NCI-H1436 treated with DMSO at 0.1 percent for 48 hours (cell line): ENCODE results near the gene TNRC18.
"Not testable (repeated sequence)": the region's sequence is repeated elsewhere in the genome, so short reads cannot be mapped to it uniquely, and the experiment has no call there.

Experiments
- DNase-seq: peaks from one replicate; lab custom pipeline; 2025; lab: John Stamatoyannopoulos, UW

The TNRC18 gene

GRCh38 chr7:5349437-5350173, 74.0 kb downstream of the TNRC18 start:
- DNase-seq, result no peak

GRCh38 chr7:5349005-5349380, 74.6 kb downstream of the TNRC18 start:
- DNase-seq, result no peak

- DNase-seq, result no peak
Measured at GRCh38 chr7:5348134-5349004, 75.3 kb downstream of the TNRC18 start.

GRCh38 chr7:5345671-5346070, 78.0 kb downstream of the TNRC18 start:
- DNase-seq, result no peak

- no peak for DNase-seq
Measured at GRCh38 chr7:5345171-5345570, 78.5 kb downstream of the TNRC18 start.

GRCh38 chr7:5344342-5344741, 79.3 kb downstream of the TNRC18 start:
- no peak for DNase-seq

- DNase-seq, result no peak
Measured at GRCh38 chr7:5343884-5344283, 79.8 kb downstream of the TNRC18 start.

- no peak for DNase-seq
Measured at GRCh38 chr7:5342631-5343030, 81.0 kb downstream of the TNRC18 start.

GRCh38 chr7:5339955-5340354, 83.7 kb downstream of the TNRC18 start:
- no peak for DNase-seq

GRCh38 chr7:5337047-5337446, 86.6 kb downstream of the TNRC18 start:
- DNase-seq, result no peak

GRCh38 chr7:5334671-5335070, 89.0 kb downstream of the TNRC18 start:
- no peak for DNase-seq

- no peak for DNase-seq
Measured at GRCh38 chr7:5333121-5334045, 90.3 kb downstream of the TNRC18 start.

- DNase-seq, result no peak
Measured at GRCh38 chr7:5332579-5332978, 91.1 kb downstream of the TNRC18 start.

- DNase-seq, result no peak
Measured at GRCh38 chr7:5330288-5330687, 93.3 kb downstream of the TNRC18 start.

- no peak for DNase-seq
Measured at GRCh38 chr7:5324961-5325360, 98.7 kb downstream of the TNRC18 start.

GRCh38 chr7:5323800-5324781, 99.5 kb downstream of the TNRC18 start:
- not testable (repeated sequence) for DNase-seq

GRCh38 chr7:5322621-5323410, 100.8 kb downstream of the TNRC18 start:
- no peak for DNase-seq

- DNase-seq, result no peak
Measured at GRCh38 chr7:5320802-5321396, 102.7 kb downstream of the TNRC18 start.

GRCh38 chr7:5320391-5320790, 103.2 kb downstream of the TNRC18 start:
- DNase-seq, result no peak

GRCh38 chr7:5318613-5319012, 105.0 kb downstream of the TNRC18 start:
- DNase-seq, result not testable (repeated sequence)
